Stomach (tissue), 4 donors: ENCODE measurements around the gene ANKLE2.
"Not testable (repeated sequence)": the region's sequence is repeated elsewhere in the genome, so short reads cannot be mapped to it uniquely, and the experiment has no call there.

Experiments used
- EP300 ChIP-seq: sonication (generic); formaldehyde crosslinking; IDR thresholded peaks from one replicate; pipeline ENCODE4 v1.6.1; 2017; ENCODE audit warnings: antibody characterized with exemption
- POLR2A ChIP-seq, 4 donors: fragments of 450-650 bp; IDR thresholded peaks; one replicate each; pipeline ENCODE4 v1.6.1; 2016; ENCODE audit warnings: antibody characterized with exemption in 4 of 4, control low read depth in 2 of 4, mild to moderate bottlenecking in 1 of 4, moderate library complexity in 1 of 4
- POLR2AphosphoS5 ChIP-seq, 3 donors: sonication (generic); formaldehyde crosslinking; IDR thresholded peaks; one replicate each; pipeline ENCODE4 v1.6.1; 2016; ENCODE audit warnings: antibody characterized with exemption in 3 of 3
- TF ChIP-seq, protein P1 (sequence below), 7 experiments: fragments of 450-650 bp in 4 of 7; fragments of 200-600 bp in 3 of 7; sonication (generic) in 3 of 7; IDR thresholded peaks; one replicate each; pipeline ENCODE4 v1.5.1; 2016 to 2019; ENCODE audit warnings: antibody characterized with exemption in 7 of 7, control low read depth in 2 of 7, mild to moderate bottlenecking in 1 of 7

DNA sequence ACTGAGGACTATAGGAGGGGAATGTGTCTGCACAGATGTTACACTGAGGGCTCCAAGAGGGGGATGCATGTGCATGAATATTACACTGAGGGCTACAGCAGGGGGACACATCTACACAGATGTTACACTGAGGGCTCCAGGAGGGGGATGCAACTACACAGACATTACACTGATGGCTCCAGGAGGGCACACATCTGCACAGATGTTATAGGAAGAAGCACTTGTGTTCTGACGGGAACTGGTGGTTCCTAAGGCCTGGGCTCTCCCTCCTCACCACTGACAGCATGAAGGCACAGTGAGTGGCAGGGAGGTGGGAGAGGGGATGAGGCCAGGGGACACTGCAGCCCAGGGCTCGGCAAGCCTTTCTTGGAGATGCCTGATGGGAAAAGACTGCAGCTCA, 30.3 kb upstream of the ANKLE2 start:
- TF ChIP-seq, protein P1, sequence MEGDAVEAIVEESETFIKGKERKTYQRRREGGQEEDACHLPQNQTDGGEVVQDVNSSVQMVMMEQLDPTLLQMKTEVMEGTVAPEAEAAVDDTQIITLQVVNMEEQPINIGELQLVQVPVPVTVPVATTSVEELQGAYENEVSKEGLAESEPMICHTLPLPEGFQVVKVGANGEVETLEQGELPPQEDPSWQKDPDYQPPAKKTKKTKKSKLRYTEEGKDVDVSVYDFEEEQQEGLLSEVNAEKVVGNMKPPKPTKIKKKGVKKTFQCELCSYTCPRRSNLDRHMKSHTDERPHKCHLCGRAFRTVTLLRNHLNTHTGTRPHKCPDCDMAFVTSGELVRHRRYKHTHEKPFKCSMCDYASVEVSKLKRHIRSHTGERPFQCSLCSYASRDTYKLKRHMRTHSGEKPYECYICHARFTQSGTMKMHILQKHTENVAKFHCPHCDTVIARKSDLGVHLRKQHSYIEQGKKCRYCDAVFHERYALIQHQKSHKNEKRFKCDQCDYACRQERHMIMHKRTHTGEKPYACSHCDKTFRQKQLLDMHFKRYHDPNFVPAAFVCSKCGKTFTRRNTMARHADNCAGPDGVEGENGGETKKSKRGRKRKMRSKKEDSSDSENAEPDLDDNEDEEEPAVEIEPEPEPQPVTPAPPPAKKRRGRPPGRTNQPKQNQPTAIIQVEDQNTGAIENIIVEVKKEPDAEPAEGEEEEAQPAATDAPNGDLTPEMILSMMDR (IDR thresholded peaks at IDR 0.05) = not testable (repeated sequence)
- TF ChIP-seq POLR2A (IDR thresholded peaks at IDR 0.05); POLR2AphosphoS5 (IDR thresholded peaks at IDR 0.05); EP300: not testable (repeated sequence)
